Stimulated activated CD4-positive, alpha-beta T cell treated with anti-CD3 and anti-CD28 coated beads, TNF-alpha, amount 100 ng/mL, for 24 hours (primary cell): ENCODE results near the gene TMEM182.

Source experiments
- DNase-seq, 3 experiments: peaks; one replicate each; pipeline ENCODE4 v3.0.0-alpha.2; 2020; ENCODE audit warnings: low read depth in 3 of 3

TMEM182 gene

DNA sequence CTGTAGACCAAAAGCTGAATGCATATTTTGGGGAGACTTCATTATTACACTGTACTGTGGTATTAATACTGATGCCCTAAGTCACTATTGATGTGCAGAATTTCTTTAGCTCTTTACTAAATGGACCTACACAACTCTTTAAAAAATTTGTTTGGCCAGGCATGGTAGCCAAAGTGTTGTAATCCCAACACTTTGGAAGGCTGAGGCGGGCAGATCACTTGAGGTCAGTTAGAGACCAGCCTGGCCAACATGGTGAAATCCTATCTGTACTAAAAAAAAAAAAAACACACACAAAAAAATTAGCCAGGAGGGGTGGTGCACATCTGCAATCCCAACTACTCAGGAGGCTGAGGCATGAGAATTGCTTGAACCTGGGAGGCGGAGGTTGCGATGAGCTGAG, 6.4 kb downstream of the TMEM182 start:
- no peak for DNase-seq

DNA sequence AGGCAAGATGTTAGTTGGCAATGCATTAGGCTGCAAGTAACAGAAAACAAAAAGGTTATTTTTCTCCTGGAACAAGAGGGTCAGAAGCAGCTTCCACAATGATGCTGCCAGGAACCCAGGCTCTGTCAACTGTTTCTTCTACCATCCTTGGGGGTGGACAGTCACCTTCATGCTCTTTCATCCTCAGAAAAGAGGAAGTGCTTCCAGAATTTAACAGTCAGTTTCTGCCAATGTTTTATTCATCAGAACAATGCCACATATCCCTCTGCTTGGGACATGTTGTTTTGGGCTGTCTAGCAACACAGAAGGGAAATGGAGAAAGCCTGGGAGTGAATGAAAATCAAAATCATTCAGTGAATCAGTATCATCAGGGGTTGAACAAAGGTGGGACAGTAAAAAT, 7.1 kb downstream of the TMEM182 start:
- DNase-seq: no peak

DNA sequence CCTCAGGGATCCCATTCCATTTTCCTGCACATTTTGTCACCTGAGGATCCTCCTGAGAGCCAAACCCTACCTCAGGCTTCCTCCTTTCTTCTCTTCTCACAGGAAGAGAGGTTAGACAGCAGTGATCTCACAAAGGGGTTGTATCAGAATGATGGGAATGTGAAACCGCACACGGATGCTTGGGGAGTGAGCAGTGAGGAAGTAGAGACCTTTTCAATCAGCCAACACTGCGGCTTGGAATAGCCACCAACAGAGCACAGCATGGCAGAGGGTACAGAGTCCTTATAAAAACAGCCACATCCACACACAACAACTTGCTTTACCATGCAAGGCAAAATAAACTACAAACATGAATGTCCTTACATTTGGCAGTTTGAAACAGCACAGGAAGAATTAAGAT, 8.7 kb downstream of the TMEM182 start:
- no peak for DNase-seq

DNA sequence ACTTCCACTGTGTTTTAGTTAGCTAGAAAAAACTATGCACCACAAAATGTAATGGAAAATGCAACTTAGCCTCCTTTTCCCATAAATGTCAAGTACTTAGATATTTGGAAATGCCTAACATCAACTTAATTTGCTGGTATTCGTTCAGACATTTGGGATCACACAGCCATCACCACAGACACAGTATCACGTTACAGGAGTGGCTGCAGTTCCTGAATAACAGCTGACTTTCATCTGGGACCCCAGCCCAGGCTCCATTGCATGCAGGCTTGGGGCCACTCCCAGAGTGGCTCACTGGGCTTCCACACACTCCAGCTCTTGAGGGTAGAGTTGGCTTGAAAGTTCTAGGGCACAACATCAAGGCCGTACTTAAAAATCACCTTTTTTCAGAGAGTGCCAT, 9.3 kb downstream of the TMEM182 start:
- no peak for DNase-seq

DNA sequence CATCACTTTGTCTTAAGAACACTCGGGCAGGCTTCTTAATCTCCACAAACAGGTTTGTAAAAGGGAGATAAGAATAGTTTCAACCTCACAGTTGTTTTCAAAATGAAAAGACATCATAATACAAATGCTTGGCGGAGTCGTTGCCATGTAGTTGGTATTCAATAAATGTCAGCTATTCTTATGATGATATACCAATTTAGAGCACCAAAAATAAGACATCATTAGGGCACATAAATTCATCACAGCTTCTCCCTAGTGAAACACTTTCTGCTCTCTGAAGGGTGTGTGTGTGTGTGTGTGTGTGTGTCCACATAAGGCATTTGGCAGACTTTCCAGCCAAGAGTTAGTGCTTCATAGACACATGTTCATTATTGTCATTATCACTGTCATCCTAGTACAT, 10.8 kb downstream of the TMEM182 start:
- DNase-seq: no peak

DNA sequence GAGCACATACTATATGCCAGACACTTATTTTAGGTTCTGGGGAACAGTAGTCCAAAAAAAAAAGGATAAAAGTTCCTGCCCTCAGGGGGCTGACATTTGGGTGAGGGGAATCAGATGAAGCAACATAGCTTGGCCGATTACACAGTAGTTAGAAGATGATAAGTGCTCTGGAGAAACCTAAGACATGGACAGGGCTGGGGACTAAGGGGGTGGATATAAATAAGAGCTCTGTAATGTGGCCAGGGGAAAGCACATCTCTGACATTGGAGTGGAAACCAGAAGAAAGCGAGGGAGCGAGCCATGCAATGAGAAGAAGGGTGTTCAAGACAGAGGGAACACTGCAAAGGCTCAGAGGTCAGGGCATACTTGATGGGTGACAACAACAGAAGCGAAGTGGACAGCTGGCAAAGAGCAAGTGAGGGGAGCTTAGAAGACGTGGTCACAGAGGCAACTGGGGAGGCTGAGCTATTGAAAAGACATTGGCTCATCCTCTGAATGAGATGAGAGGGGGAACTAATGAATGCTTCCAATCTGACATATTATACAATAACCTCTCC, 11.4 kb downstream of the TMEM182 start:
- DNase-seq: no peak

DNA sequence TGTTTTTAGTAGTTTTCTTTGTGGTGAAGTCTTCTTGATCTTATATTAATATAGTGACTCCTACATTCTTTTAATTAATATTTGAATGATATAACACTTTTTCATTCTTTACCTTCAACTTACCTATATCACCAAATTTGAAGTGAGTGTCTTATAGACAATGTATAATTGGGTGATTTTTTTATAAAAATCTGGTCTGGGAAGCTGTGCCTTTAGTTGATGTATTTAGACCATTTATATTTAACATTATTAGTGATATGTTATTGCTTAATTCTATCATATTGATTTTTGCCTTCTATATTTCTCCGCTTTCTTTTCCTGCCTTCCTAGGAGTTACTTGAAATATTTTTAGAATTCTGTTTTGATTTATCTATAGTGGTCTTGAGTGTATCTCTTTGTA, 16.4 kb downstream of the TMEM182 start:
- DNase-seq: no peak

DNA sequence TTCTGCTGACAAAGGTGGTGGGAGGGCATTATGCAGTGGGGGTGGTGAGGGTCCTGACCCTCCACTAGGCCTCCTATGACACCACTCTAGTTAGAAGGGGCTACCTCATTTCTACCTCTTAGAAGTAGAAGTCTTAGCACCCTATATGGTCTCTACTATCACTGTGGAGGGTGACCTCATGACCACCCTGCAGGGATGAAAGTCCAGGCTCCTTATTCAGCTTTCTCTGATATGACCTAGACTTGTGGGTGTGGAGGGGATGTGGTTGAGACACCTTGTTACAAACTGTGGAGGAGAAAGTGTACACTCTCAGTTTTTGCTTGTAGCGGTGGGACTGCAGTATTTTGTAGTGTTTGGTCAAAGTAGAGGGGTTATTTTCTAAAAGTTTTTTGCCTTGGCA, 18.6 kb downstream of the TMEM182 start:
- DNase-seq: no peak

DNA sequence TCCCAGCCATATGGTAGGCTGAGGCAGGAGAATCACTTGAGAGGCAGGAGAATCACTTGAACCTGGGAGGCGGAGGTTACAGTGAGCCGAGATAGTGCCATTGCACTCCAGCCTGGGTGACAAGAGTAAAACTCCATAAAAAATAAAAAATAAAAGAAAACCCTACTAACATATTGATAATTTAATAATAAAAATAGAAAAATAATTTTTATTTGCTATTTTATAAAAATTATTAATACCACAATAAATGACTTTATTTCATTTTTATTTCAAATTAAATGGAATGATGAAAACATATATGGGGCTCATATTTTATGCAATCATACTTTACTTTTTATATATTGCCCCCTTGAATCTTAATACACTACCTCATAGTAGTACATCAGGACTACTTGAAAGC, 20.4 kb downstream of the TMEM182 start:
- no peak for DNase-seq

DNA sequence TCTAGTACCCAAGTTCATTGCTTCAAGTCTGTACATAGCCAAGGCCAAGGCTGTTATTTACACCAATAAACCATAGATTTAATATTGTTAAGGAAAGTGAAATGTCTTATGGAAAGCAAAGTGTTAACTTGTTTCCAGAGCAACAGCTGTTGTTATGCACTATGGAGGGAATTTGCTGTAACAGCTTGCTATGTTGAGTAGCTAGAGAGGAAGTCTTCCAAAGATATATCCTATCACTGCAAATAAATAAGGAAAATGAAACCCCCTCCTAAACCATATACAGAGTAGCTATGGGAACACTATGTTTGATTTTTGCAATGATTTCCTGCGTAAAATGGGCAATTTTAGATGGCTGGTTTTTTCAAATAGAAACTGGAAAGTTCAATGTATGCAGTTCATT, 21.1 kb downstream of the TMEM182 start:
- DNase-seq: no peak

DNA sequence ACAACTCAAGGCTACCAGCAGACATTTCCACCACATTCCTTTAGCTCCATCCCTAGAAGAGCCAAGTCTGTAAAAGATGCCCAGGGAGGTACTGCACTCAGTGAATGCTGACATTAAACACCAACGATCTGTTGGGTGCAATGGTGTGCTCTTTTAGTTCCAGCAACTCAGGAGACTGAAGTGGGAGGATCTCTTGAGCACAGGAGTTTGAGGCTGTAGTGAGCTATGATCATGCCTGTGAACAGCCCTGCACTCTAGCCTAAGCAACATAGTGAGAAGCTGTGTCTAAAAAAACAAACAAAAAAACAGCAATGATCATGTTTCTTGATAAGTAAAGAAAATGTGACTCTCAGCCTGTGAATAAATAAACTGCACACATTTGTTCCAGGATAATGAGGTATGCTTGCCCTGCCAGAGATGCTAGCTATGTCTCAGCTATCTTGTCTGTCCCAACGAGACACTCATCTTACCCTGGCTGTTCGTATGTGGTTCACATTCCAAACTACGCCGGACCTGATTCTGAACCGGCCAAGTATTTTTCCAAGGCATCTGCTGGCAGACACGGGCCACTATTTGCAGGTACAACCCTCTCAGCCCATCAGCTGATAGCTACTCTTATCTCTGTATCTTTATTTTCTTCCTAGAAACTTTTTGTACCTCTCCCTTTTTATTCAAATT, 21.8 kb downstream of the TMEM182 start:
- DNase-seq: no peak

DNA sequence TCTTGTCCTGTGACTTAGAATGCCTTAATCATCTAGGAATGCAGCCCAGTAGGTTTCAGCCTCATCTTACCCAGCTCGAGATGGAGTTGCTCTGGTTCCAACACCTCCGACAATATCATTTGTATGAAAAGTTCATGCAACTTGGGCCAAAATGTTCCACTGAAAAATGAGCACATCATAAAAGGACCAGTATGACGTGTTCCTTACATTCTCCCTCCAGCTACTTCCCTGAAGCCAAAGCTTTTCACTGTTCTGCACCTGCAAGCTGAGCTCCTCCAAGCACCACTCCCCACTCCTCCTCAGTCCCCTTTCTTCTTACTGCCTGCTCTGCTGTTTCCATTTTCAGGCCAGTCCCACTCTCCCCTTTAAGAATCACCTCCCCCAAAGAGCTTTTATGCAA, 23.1 kb downstream of the TMEM182 start:
- DNase-seq: no peak

DNA sequence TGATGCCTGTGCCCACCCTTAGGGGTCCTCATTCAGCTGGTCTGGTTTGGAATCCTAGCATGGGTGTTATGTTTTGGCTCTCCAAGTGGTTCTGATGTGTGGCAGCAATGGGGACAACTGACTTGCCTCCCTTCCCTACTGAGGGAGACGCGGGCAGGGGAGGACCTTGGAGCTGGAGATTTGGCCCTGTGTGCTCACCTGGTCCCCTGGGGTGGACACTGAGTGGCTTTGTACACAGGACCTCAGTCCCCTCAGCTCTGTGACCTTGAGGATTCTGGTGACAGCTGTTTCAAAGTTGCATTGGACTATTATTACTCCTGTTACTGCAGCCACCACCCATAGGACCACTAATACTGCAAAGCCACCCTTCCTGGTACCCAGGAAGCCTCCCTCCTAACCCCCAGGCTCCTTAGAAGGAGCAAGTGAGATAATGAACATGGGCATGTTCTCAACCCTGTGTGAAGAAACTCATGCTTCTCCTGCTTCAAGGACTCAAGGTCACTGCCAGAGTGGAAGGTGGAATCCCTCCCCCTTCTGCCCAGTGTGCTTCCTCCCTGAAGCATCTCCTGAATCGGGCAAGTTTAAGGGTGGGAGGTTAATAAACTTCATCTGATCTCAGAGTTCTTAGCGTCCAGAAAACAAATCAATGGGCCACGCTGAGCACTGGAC, 26.5 kb downstream of the TMEM182 start:
- no peak for DNase-seq

DNA sequence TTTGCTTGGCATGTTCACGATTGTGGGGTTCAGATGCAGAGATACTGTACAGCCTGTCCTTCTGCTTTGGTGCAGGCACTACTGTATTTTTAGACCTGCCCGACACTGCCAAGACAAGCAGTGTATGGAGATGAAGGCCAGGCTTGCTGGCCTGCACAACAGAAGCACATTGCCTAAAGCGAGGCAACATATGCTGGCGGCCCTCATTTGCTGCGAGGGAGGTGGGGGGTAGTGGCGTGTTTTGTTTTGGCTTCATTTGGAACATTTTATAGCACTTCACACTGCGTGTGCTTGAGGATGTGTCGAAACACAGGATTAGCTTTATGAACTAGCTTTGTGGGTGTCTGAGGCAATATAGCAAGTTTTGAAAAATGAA, 27.0 kb downstream of the TMEM182 start:
- DNase-seq: no peak

DNA sequence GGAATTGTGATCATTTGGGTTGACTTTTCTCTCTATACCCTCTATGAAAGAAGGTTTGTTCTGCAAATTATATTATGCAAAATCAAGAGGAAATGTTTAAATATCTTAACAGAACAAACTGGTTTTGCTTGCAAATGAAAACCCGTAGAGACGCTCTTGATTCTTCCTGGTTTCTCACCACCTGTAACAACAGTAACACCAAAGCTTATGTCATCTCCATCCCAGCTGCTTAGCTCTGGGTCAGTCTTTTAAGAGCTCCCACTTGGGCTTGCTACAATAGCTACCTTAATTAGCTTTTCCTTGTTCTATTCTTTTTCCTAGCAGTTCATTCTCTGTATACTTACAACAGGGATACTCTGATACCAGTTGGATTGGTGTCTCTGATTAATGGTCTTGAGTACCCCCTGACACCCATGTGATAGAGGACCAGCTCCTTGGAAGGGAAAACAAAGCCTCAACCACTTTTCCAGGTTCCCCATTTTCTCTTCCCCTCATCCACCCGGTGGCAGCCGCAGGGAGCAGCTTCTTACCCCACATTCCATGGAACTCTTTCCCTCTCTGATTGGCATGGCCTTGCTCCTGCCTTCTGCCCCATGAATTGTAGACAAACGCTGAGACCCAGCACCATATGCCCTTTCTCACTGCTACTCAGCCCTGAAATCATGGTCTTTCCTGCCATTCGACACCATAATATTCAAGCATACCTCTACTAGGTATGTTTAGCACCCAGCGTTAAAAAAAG, 27.7 kb downstream of the TMEM182 start:
- no peak for DNase-seq

DNA sequence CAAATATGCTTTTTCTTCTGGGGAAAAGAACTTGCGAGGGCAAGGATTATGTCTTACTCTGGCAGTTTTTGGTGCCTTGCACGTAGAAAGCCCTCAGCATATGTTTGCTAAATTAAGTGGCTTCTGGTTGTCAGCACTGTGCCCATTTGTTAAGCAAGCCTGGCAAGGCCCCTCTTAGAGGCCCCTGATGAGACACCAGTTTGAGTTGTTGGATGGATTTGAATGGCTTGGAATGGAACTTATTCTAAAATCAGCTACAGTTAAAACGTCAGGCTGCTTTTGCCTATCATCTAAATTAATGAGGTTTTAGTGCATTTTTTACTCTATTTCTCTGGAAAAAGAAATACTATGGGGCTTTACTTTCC, 28.2 kb downstream of the TMEM182 start:
- DNase-seq: no peak

DNA sequence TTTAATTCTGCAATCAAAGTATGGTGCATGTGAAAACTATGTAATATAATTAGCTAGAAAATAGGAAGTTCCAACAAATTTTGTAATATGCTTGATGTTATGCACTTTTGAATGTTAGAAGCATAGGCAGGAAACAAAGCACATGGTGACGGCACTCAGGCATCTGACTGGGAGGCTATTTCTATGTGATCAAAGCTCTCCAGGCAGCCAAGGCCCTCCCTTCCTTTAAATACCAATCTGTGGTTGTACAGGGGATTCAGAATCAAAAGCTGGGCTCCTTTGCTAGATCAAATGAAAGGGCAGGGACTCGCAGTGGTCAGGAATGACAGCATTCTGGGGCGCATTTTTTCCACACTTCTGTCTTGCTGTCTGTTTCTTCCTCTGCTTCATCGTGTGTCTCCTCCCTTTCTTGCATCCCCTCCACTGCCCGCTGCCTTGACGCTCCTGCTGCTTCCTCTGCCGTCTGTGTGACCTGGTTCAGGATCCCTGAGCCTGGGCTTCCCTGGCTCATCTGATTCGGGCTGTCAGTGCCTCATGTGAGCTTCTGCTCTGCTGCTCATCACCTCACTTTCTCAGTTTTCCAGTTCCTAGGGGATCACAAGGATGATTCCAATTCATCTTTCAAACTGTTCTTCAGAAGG, 30.9 kb downstream of the TMEM182 start:
- no peak for DNase-seq

DNA sequence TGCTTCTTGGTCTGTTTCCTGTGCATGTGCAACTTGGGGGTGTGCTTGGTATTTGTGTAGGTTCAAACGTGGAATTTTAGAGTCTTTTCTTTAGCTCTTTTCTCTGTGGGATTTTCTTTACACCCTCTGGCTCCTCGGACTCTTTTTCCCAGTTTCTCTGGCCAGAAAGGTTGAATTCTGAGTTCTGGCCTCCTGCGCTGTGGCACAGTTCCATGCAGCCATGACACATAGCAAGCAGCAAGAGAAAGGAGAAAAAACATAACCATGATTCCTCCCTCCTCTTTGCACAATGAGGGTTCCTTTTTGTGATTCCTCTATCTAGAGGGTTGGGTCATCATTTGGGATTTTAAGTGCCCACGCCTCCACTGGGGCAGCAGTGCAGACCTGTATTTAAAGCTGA, 33.8 kb downstream of the TMEM182 start:
- no peak for DNase-seq

DNA sequence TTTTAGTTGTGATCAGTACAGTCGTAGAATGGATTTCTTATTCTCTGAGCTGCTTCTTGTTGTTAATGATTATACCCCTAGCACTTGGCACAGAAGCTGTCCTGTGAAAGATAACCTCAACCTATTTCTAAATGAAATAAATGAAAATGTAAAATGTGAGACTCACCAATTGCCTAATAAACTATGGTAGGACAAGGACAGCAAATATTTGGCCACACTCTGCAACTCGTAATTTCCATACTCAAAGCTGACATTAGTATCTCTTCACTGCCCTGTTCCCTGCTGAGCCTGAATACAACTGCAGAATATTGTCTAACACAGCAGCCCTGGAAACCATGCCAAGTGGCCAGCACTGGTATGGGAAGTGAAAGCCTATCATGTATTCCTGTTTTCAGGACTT, 34.5 kb downstream of the TMEM182 start:
- DNase-seq: no peak

DNA sequence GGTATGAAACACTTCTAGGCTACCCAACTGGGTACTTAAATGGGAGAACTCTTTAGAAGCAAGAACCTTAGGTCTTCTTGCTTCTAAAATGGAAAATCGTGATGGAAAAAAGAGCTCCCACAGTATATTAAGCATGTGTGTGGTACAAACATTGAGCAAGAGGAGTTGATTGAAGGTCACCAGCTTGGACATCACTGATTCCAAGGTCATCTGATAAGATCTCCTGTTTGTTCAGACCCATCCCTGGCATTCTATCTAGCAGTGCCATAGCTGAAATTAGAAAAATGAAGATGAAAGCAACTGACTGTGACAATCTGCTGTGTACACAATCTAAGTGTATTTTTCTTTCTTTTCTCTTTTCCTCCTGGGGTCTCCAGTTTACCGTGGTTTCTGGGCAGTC, 35.7 kb downstream of the TMEM182 start:
- DNase-seq: no peak

DNA sequence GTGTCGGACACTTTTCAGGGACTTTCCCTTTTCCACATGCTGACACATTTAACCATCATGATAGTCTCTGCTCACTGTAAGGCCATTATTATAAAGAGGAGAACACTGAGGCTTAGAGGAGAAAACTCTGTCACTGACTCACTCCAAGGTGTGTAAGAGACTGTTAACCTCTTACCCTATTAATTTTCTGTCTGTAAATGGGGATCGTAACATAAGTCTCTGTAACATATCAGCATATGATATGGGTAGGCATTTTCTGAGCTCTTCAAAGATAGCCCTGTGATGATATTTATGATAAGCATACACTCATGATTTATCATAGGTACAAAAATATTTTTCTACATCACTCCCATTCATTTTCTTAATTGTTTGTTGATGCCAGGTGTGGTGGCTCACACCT, 36.4 kb downstream of the TMEM182 start:
- no peak for DNase-seq

DNA sequence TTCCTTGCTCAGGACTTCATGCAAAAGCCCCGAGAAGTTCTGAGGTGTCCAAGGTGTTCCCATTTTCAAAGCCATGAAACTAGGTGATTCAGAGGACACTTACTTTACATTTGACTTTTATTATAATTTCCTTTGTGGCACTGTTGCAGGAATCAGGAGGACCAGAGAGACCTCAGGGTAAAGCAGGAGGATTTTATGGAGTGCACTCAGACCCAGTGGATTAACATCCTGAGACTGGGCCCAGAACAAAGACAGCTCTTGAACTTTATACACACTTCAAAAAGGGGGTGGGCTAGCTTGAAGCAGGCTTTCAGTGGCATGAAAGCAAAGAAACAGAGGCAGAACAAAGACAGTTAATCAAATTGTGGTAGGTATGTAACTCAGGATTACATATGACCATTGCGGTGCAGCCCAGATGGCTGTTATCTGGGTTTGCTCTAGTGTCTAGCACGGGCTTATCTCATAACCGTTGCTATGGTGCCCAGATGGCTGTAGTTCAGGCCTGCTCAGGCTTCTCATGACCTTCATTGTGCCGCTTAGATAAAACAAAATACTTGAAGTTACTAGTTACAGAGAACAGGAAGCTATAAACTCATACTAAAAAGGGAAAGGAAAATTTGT, 39.4 kb downstream of the TMEM182 start:
- DNase-seq: no peak
